ENCODE data around the gene B3GALT6. TPM values are rescaled to one million over a fixed set of nuclear protein-coding genes. Genes with fewer than 3 reads are reported as not detected.

B3GALT6 gene
- total and polyA plus RNA-seq, 11 donors: 6.7 to 21.4 (median 11.2) TPM

- TF ChIP-seq CTCF (IDR thresholded peaks at IDR 0.05): no peak
- WGBS, 4 donors: 84 to 100% (median 93%) methylated on average over 6 to 23 of the region's 23 CpGs
- no peak for ATAC-seq
- Histone ChIP-seq H3K27me3 (peaks cover 17 to 69% (median 36%) of the 10 kb centered on the region in 9 donors), H3K36me3 (no peaks in the 10 kb centered on the region), H3K4me3 (peak overlapping the region in 4 of 12 donors; percentile 25 to 55 (median 42)), H3K4me1 (peaks cover 0 to 27% (median 0%) of the 10 kb centered on the region in 12 donors), H3K27ac (no peak overlapping the region), H3K9me3 (no peaks in the 10 kb centered on the region)
- intact Hi-C loops (cut with DNase I): no loop called here
- DNase-seq: no peak
Observed at GRCh38 chr1:1243266-1243660, 11.2 kb downstream of the B3GALT6 start.

- H3K4me3 ChIP-seq: peak overlapping the region in 11 of 12 donors; percentile 6 to 55 (median 38)
- peaks cover 15 to 64% (median 31%) of the 10 kb centered on the region in 9 donors for H3K27me3 ChIP-seq
- TF ChIP-seq POLR2A (IDR thresholded peaks at IDR 0.05): no peak
- no peak for TF ChIP-seq CTCF (IDR thresholded peaks at IDR 0.05)
- ATAC-seq: peak in 1 of 4 donors; percentile 37
- H3K4me1 ChIP-seq: peaks cover 0 to 27% (median 0%) of the 10 kb centered on the region in 12 donors
- H3K36me3 ChIP-seq: no peaks in the 10 kb centered on the region
- peak overlapping the region in 5 of 12 donors; percentile 13 to 57 (median 19) for H3K27ac ChIP-seq
- no peaks in the 10 kb centered on the region for H3K9me3 ChIP-seq
- DNase-seq: no peak
- 44 to 66% (median 53%) methylated on average over 6 to 23 of the region's 23 CpGs for WGBS, 4 donors
- intact Hi-C loops (cut with DNase I): loop anchor here in 1 of 10 donors (2.0 kb wide), 1 partner anchor 119 kb away; no protein-coding TSS in a partner anchor
Observed at GRCh38 chr1:1243807-1244191, 11.8 kb downstream of the B3GALT6 start.

GRCh38 chr1:1244192-1244811 is 12.3 kb downstream of the B3GALT6 start:
- peak in 1 of 4 donors; percentile 46 for ATAC-seq

More at GRCh38 chr1:1244192-1244811, 12.3 kb downstream of the B3GALT6 start:
- Histone ChIP-seq H3K27me3 (peaks cover 14 to 59% (median 27%) of the 10 kb centered on the region in 9 donors), H3K36me3 (no peaks in the 10 kb centered on the region), H3K9me3 (no peaks in the 10 kb centered on the region), H3K4me3 (peak overlapping the region in 11 of 12 donors; percentile 6 to 55 (median 38)), H3K27ac (peak overlapping the region in 5 of 12 donors; percentile 13 to 57 (median 19)), H3K4me1 (peaks cover 0 to 27% (median 0%) of the 10 kb centered on the region in 12 donors)
- DNase-seq: no peak
- WGBS, 4 donors: 58 to 76% (median 66%) methylated on average over 22 to 30 of the region's 30 CpGs
- TF ChIP-seq CTCF (IDR thresholded peaks at IDR 0.05): no peak
- TF ChIP-seq POLR2A (IDR thresholded peaks at IDR 0.05): no peak
- intact Hi-C loops (cut with DNase I): loop anchor here in 1 of 10 donors (2.0 kb wide), 1 partner anchor 120 kb away; no protein-coding TSS in a partner anchor
